CD8-positive, alpha-beta memory T cell (primary cell): ENCODE measurements around the gene ARFIP1. TPM values are rescaled to one million over a fixed set of nuclear protein-coding genes. Genes with fewer than 3 reads are reported as not detected.
"Not testable (repeated sequence)": the region's sequence is repeated elsewhere in the genome, so short reads cannot be mapped to it uniquely, and the experiment has no call there.

Experiments used
- CTCF ChIA-PET: fragments of 350-600 bp; sonication (Branson Sonifier 250); formaldehyde crosslinking; loops from one replicate; lab custom pipeline; 2021; ENCODE audit warnings: antibody characterized with exemption; lab: Charles Lee
- POLR2A ChIA-PET: fragments of 350-600 bp; sonication (Branson Sonifier 250); formaldehyde crosslinking; loops from one replicate; lab custom pipeline; 2021; ENCODE audit warnings: antibody characterized with exemption; lab: Charles Lee
- DNase-seq, 5 donors: peaks; one replicate each; pipeline versions ENCODE4 v3.0.0 to v3.0.0-alpha.2; 2020 to 2022; ENCODE audit warnings: mixed read lengths in 1 of 5
- H3K27ac ChIP-seq: one replicate; pipeline ENCODE4 v1.7.0; 2013; ENCODE audit warnings: low read depth, mild to moderate bottlenecking, low read length, moderate library complexity
- H3K27me3 ChIP-seq: 2 replicates; pipeline ENCODE4 v1.7.0; 2013; ENCODE audit warnings: low read length, mild to moderate bottlenecking; ENCODE audit not compliant: insufficient read depth, poor library complexity, severe bottlenecking
- H3K36me3 ChIP-seq: 2 replicates; pipeline ENCODE4 v1.7.0; 2013; ENCODE audit warnings: mild to moderate bottlenecking, low read length, moderate library complexity; ENCODE audit not compliant: insufficient read depth
- H3K4me1 ChIP-seq: 2 replicates; pipeline ENCODE4 v1.7.0; 2013; ENCODE audit warnings: mild to moderate bottlenecking, low read length, moderate library complexity; ENCODE audit not compliant: insufficient read depth
- H3K4me3 ChIP-seq: 2 replicates; pipeline ENCODE4 v1.7.0; 2013; ENCODE audit warnings: mild to moderate bottlenecking, low read length
- H3K9me3 ChIP-seq: 2 replicates; pipeline ENCODE4 v1.7.0; 2013; ENCODE audit warnings: mild to moderate bottlenecking, low read length
- H3K27ac Mint-ChIP-seq, 8 donors: one replicate each; pipeline ENCODE4 v1.8.0; 2020 to 2021; ENCODE audit warnings: mixed read lengths in 8 of 8, mild to moderate bottlenecking in 6 of 8, inconsistent platforms in 3 of 8, moderate library complexity in 3 of 8
- H3K27me3 Mint-ChIP-seq, 2 donors: one replicate each; pipeline ENCODE4 v1.8.0; 2020 to 2021; ENCODE audit warnings: mixed read lengths in 2 of 2, mild to moderate bottlenecking in 1 of 2, moderate library complexity in 1 of 2
- H3K36me3 Mint-ChIP-seq, 3 donors: one replicate each; pipeline ENCODE4 v1.8.0; 2020 to 2021; ENCODE audit warnings: mixed read lengths in 3 of 3, inconsistent platforms in 1 of 3, mild to moderate bottlenecking in 1 of 3
- H3K4me1 Mint-ChIP-seq, 3 donors: one replicate each; pipeline ENCODE4 v1.8.0; 2020 to 2021; ENCODE audit warnings: mixed read lengths in 3 of 3, inconsistent platforms in 1 of 3, mild to moderate bottlenecking in 1 of 3
- H3K4me3 Mint-ChIP-seq, 7 donors: one replicate each; pipeline ENCODE4 v1.8.0; 2020 to 2021; ENCODE audit warnings: mixed read lengths in 7 of 7, mild to moderate bottlenecking in 6 of 7, moderate library complexity in 4 of 7, inconsistent platforms in 2 of 7
- H3K9me3 Mint-ChIP-seq, 5 donors: one replicate each; pipeline ENCODE4 v1.8.0; 2020 to 2022; ENCODE audit warnings: mixed read lengths in 5 of 5, mild to moderate bottlenecking in 3 of 5, moderate library complexity in 2 of 5, inconsistent platforms in 1 of 5
- polyA plus RNA-seq: library from polyadenylated mRNA; unstranded; fragments of 300-500 nt; fragmentation: Illumina TruSeq; gene quantifications from one replicate; pipeline ENCODE4 v1.2.3, GENCODE V29; 2021
- total RNA-seq, 2 experiments: library from RNA; stranded (reverse); gene quantifications; one replicate each; pipeline ENCODE4 v1.2.3, GENCODE V29; 2021

ARFIP1 gene
- total and polyA plus RNA-seq, 3 experiments from 2014 or later: 13.1 to 15.3 (median 14.0) TPM

GRCh38 chr4:152886201-152886600, 106.4 kb downstream of the ARFIP1 start:
- Histone ChIP-seq H3K4me1 (no peaks in the 10 kb centered on the region), H3K9me3 (no peaks in the 10 kb centered on the region), H3K27ac (no peak overlapping the region), H3K4me3 (no peak overlapping the region), H3K36me3 (no peaks in the 10 kb centered on the region), H3K27me3 (no peaks in the 10 kb centered on the region)
- Mint-ChIP-seq H3K4me1 (no peaks in the 10 kb centered on the region), H3K9me3 (no peaks in the 10 kb centered on the region), H3K4me3 (no peak overlapping the region), H3K27ac (no peak overlapping the region), H3K36me3 (peaks cover 5 to 55% (median 21%) of the 10 kb centered on the region in 3 donors), H3K27me3 (no peaks in the 10 kb centered on the region)
- POLR2A ChIA-PET: no interaction called here
- CTCF ChIA-PET: no interaction called here
- DNase-seq: no peak

DNA sequence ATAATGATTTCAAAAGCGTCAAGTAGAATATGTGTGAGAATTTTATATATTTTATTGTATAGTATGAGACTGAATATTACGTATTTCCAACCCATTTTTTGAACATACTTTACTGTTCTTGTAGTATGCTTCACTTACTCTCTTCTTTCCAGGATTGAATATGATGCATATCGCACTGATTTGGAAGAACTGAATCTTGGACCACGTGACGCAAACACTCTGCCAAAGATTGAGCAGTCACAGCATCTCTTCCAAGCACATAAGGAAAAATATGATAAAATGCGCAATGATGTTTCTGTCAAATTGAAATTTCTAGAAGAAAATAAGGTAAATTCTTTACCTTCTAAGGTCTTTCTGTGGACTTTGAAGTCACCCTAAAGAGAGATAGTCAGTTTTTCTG, 108.2 kb downstream of the ARFIP1 start:
- H3K9me3 ChIP-seq: no peaks in the 10 kb centered on the region
- Mint-ChIP-seq H3K36me3 (peaks cover 13 to 61% (median 27%) of the 10 kb centered on the region in 3 donors), H3K4me3 (no peak overlapping the region), H3K9me3 (no peaks in the 10 kb centered on the region), H3K4me1 (no peaks in the 10 kb centered on the region), H3K27ac (no peak overlapping the region), H3K27me3 (no peaks in the 10 kb centered on the region)
- no peaks in the 10 kb centered on the region for H3K36me3 ChIP-seq
- ChIA-PET POLR2A (no interaction called here), CTCF (no interaction called here)
- H3K4me3 ChIP-seq: no peak overlapping the region
- DNase-seq: no peak
- H3K27me3 ChIP-seq: no peaks in the 10 kb centered on the region
- no peaks in the 10 kb centered on the region for H3K4me1 ChIP-seq
- no peak overlapping the region for H3K27ac ChIP-seq

DNA sequence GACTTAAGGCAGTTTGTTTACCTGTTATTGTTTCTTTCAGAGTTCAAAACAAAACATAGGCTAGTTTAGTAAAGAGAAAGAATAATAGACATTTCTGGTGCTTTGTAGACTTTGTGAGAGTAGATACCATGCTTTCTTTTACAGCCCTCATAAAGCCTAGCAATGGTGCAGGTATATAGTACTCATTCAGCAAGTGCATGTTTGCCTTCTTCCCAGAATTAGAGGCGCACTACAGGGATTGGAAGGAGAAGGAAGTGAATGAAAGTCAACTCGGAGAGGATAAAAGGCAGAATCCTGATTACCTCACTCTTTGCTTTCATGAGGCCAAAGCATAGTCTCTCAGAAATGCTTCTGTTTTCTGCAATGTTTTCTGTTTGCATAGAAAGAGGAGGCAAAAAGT, 113.2 kb downstream of the ARFIP1 start:
- POLR2A ChIA-PET: no interaction called here
- H3K27me3 ChIP-seq: no peaks in the 10 kb centered on the region

GRCh38 chr4:152894673-152895072, 114.9 kb downstream of the ARFIP1 start:
- Histone ChIP-seq H3K27me3 (no peaks in the 10 kb centered on the region), H3K4me1 (no peaks in the 10 kb centered on the region), H3K36me3 (no peaks in the 10 kb centered on the region), H3K27ac (no peak overlapping the region), H3K9me3 (no peaks in the 10 kb centered on the region), H3K4me3 (no peak overlapping the region)
- Mint-ChIP-seq H3K4me3 (no peak overlapping the region), H3K36me3 (peaks cover 18 to 47% (median 23%) of the 10 kb centered on the region in 3 donors), H3K27ac (peak overlapping the region in 1 of 8 donors; percentile 22), H3K4me1 (no peaks in the 10 kb centered on the region), H3K27me3 (no peaks in the 10 kb centered on the region), H3K9me3 (no peaks in the 10 kb centered on the region)
- ChIA-PET CTCF (no interaction called here), POLR2A (no interaction called here)
- DNase-seq: no peak

More for the DNA sequence above, 113.2 kb downstream of the ARFIP1 start:
- no peak overlapping the region for H3K4me3 Mint-ChIP-seq
- Histone ChIP-seq H3K27ac (no peak overlapping the region), H3K4me1 (no peaks in the 10 kb centered on the region), H3K4me3 (no peak overlapping the region), H3K36me3 (no peaks in the 10 kb centered on the region), H3K9me3 (no peaks in the 10 kb centered on the region)
- no peaks in the 10 kb centered on the region for H3K4me1 Mint-ChIP-seq
- H3K9me3 Mint-ChIP-seq: no peaks in the 10 kb centered on the region
- DNase-seq: no peak
- CTCF ChIA-PET: no interaction called here
- H3K27ac Mint-ChIP-seq: no peak overlapping the region
- H3K27me3 Mint-ChIP-seq: no peaks in the 10 kb centered on the region
- peaks cover 18 to 48% (median 20%) of the 10 kb centered on the region in 3 donors for H3K36me3 Mint-ChIP-seq

DNA sequence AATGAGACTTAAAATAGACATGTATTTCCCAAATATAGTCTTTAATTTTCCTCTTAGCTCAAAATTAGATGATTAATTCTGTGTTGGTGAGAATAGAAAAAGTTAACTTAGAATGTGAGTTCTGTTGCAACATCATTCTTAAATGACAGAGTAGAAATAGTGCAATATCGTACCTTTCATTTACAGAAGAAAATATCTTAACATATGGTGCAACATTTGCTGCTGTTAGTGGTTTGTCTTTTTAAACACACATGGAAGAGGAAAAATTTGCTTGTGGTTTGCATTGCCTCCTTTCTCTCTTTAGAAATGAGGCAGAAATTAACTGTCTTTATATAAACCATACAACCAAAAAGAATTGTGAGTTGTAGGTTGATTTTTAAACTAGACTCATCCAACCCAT, 117.1 kb downstream of the ARFIP1 start:
- ChIA-PET POLR2A (no interaction called here), CTCF (no interaction called here)
- Histone ChIP-seq H3K4me1 (no peaks in the 10 kb centered on the region), H3K36me3 (no peaks in the 10 kb centered on the region), H3K27ac (no peak overlapping the region), H3K9me3 (no peaks in the 10 kb centered on the region), H3K4me3 (no peak overlapping the region), H3K27me3 (no peaks in the 10 kb centered on the region)
- H3K4me3 Mint-ChIP-seq: no peak overlapping the region
- peaks cover 12 to 34% (median 17%) of the 10 kb centered on the region in 3 donors for H3K36me3 Mint-ChIP-seq
- H3K27me3 Mint-ChIP-seq: no peaks in the 10 kb centered on the region
- H3K9me3 Mint-ChIP-seq: no peaks in the 10 kb centered on the region
- no peaks in the 10 kb centered on the region for H3K4me1 Mint-ChIP-seq
- no peak overlapping the region for H3K27ac Mint-ChIP-seq
- no peak for DNase-seq

DNA sequence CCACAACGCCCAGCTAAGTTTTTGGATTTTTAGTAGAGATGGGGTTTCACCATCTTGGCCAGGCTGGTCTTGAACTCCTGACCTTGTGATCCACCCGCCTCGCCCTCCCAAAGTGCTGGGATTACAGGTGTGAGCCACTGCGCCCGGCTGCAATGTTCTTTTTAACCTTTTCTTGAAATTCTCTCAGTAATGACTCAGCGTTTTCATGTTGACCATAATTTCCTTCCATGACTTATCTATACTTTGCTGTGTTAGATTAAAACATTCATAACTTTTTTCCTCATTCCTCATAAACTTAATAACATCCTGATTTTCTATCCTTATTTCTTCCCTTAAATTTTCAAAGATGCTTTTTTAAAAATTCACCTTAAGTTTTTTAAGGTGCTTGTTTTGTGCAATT, 118.4 kb downstream of the ARFIP1 start:
- H3K36me3 ChIP-seq, H3K4me3 ChIP-seq, H3K4me1 ChIP-seq, CTCF ChIA-PET, H3K4me3 Mint-ChIP-seq, H3K4me1 Mint-ChIP-seq, H3K27me3 Mint-ChIP-seq, H3K27ac ChIP-seq, H3K27me3 ChIP-seq, DNase-seq, POLR2A ChIA-PET, H3K9me3 Mint-ChIP-seq, H3K27ac Mint-ChIP-seq, H3K9me3 ChIP-seq: not testable (repeated sequence)
- H3K36me3 Mint-ChIP-seq: peaks cover 4 to 22% (median 5%) of the 10 kb centered on the region in 3 donors

DNA sequence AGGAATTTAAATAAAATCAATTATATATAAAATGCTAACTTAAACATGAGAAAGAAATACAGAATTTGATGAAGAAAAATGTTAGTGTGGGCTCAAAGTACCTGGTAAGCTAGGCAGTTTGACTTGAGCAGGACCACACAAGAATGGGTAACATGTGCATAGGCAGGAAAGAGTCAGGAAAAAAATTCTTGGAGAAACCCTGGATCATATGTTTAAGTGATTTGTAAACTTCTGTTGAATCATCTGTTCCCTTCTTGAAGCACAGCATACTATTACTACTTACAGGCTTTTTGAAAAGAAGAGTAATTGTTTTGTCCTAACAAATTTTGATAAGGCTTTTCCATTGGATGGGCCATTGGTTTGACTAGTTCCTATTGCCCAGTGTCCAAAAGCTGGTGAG, 118.9 kb downstream of the ARFIP1 start:
- ChIA-PET CTCF (no interaction called here), POLR2A (no interaction called here)
- H3K9me3 Mint-ChIP-seq: no peaks in the 10 kb centered on the region
- Histone ChIP-seq H3K9me3 (no peaks in the 10 kb centered on the region), H3K4me3 (no peak overlapping the region), H3K4me1 (no peaks in the 10 kb centered on the region), H3K27ac (no peak overlapping the region), H3K27me3 (no peaks in the 10 kb centered on the region), H3K36me3 (no peaks in the 10 kb centered on the region)
- H3K4me1 Mint-ChIP-seq: no peaks in the 10 kb centered on the region
- peaks cover 1 to 23% (median 5%) of the 10 kb centered on the region in 3 donors for H3K36me3 Mint-ChIP-seq
- no peaks in the 10 kb centered on the region for H3K27me3 Mint-ChIP-seq
- no peak overlapping the region for H3K27ac Mint-ChIP-seq
- H3K4me3 Mint-ChIP-seq: no peak overlapping the region
- DNase-seq: no peak

DNA sequence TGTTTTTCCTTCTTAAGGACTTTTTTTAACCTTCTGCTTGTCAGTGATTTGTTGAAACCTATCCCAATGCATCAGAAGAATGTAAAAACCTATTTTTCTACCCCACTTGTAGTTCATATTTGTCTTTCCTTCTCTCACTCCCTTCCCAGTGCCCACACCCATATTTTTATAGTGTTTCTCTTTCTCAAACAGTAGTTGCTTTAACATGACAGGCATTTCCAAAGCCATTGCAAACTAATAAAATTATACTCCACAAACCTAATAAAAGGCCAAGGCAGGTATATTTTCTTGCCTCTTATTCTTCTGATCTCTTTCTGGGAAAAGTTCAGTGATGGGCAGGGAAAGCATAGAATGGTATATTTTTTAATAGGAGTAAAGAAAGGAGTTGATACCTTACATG, 120.6 kb downstream of the ARFIP1 start:
- POLR2A ChIA-PET: no interaction called here
- CTCF ChIA-PET: no interaction called here

GRCh38 chr4:152901205-152901604, 121.5 kb downstream of the ARFIP1 start:
- no peaks in the 10 kb centered on the region for H3K27me3 Mint-ChIP-seq
- Histone ChIP-seq H3K36me3 (no peaks in the 10 kb centered on the region), H3K4me3 (no peak overlapping the region), H3K4me1 (no peaks in the 10 kb centered on the region), H3K9me3 (no peaks in the 10 kb centered on the region), H3K27ac (no peak overlapping the region), H3K27me3 (no peaks in the 10 kb centered on the region)
- no peak for DNase-seq
- H3K36me3 Mint-ChIP-seq: peaks cover 11 to 28% (median 13%) of the 10 kb centered on the region in 3 donors
- CTCF ChIA-PET: no interaction called here
- POLR2A ChIA-PET: no interaction called here
- H3K4me1 Mint-ChIP-seq: no peaks in the 10 kb centered on the region
- no peaks in the 10 kb centered on the region for H3K9me3 Mint-ChIP-seq
- H3K27ac Mint-ChIP-seq: no peak overlapping the region
- H3K4me3 Mint-ChIP-seq: no peak overlapping the region

More for the DNA sequence above, 120.6 kb downstream of the ARFIP1 start:
- H3K27me3 Mint-ChIP-seq: no peaks in the 10 kb centered on the region
- peaks cover 9 to 25% (median 11%) of the 10 kb centered on the region in 3 donors for H3K36me3 Mint-ChIP-seq
- no peak overlapping the region for H3K27ac Mint-ChIP-seq
- H3K4me3 ChIP-seq: no peak overlapping the region
- H3K4me1 ChIP-seq: no peaks in the 10 kb centered on the region
- no peak overlapping the region for H3K27ac ChIP-seq
- no peaks in the 10 kb centered on the region for H3K4me1 Mint-ChIP-seq
- no peak overlapping the region for H3K4me3 Mint-ChIP-seq
- no peaks in the 10 kb centered on the region for H3K9me3 ChIP-seq
- H3K36me3 ChIP-seq: no peaks in the 10 kb centered on the region
- no peak for DNase-seq
- no peaks in the 10 kb centered on the region for H3K27me3 ChIP-seq
- no peaks in the 10 kb centered on the region for H3K9me3 Mint-ChIP-seq
